M059J (cell line): ENCODE measurements around the gene CINP. TPM values are rescaled to one million over a fixed set of nuclear protein-coding genes. Genes with fewer than 3 reads are reported as not detected.
A peak's percentile ranks its signal among the peaks of the same experiment; 100 is the strongest.

ENCODE experiments used
- DNase-seq: peaks from one replicate; pipeline ENCODE4 v3.0.0-alpha.2; 2012; ENCODE audit warnings: low read depth
- total RNA-seq: library from RNA; depleted of rRNA; stranded (reverse); fragments of >200 nt; shearing (Covaris generic); gene quantifications from 2 replicates; pipeline ENCODE4 v1.2.3, GENCODE V29; 2014; rRNA removed

Gene CINP
- total RNA-seq: 33.8 and 36.1 TPM in 2 replicates

- peak; percentile 89 for DNase-seq
These were observed at the start of gene CINP, which contains the start of gene TECPR2 for GRCh38 chr14:102362545-102363181. Gene CINP, minus strand, starts transcription at chr14:102362890. Its CDS starts 39 bp downstream, at chr14:102362851. Gene TECPR2, plus strand, starts transcription at chr14:102362941. Its CDS starts 13,781 bp downstream, at chr14:102376722.

GRCh38 chr14:102408724-102409123, 46.0 kb upstream of the CINP start:
- DNase-seq: peak; percentile 1

- DNase-seq: no peak
These were observed 44.6 kb upstream of the CINP start for GRCh38 chr14:102407258-102407657.

- DNase-seq: no peak
These were observed 40.3 kb upstream of the CINP start for GRCh38 chr14:102403028-102403427.

GRCh38 chr14:102396521-102396920, 33.8 kb upstream of the CINP start:
- DNase-seq: no peak

GRCh38 chr14:102394717-102395375, 32.2 kb upstream of the CINP start:
- DNase-seq: no peak

- no peak for DNase-seq
These were observed 29.8 kb upstream of the CINP start for GRCh38 chr14:102392506-102392905.

GRCh38 chr14:102390064-102390855, 27.6 kb upstream of the CINP start:
- no peak for DNase-seq

- no peak for DNase-seq
These were observed 26.6 kb upstream of the CINP start for GRCh38 chr14:102389246-102389645.

GRCh38 chr14:102387086-102387485, 24.4 kb upstream of the CINP start:
- DNase-seq: no peak

GRCh38 chr14:102378830-102379229, 16.1 kb upstream of the CINP start:
- no peak for DNase-seq

GRCh38 chr14:102377696-102378095, 15.0 kb upstream of the CINP start:
- no peak for DNase-seq

GRCh38 chr14:102375119-102375518, 12.4 kb upstream of the CINP start:
- DNase-seq: no peak

GRCh38 chr14:102374264-102374663, 11.6 kb upstream of the CINP start:
- no peak for DNase-seq

GRCh38 chr14:102373110-102373509, 10.4 kb upstream of the CINP start:
- no peak for DNase-seq

GRCh38 chr14:102371361-102371760, 8.7 kb upstream of the CINP start:
- DNase-seq: no peak

GRCh38 chr14:102370305-102370809, 7.7 kb upstream of the CINP start:
- DNase-seq: no peak

- DNase-seq: peak; percentile 59
These were observed 673 bp upstream of the CINP start for GRCh38 chr14:102363182-102363943.

GRCh38 chr14:102362084-102362483, 606 bp downstream of the CINP start:
- peak; percentile 53 for DNase-seq

GRCh38 chr14:102360388-102360787, 2.3 kb downstream of the CINP start:
- no peak for DNase-seq

- no peak for DNase-seq
These were observed 3.3 kb downstream of the CINP start for GRCh38 chr14:102359341-102359740.

- DNase-seq: no peak
These were observed 6.4 kb downstream of the CINP start for GRCh38 chr14:102356280-102356679.
